ENCODE measurements around the gene UHRF2. TPM values are rescaled to one million over a fixed set of nuclear protein-coding genes. Genes with fewer than 3 reads are reported as not detected.

Gene UHRF2
- total RNA-seq, 1 experiment from 2014 or later: 39.0 TPM

GRCh38 chr9:6382681-6383080, 30.3 kb upstream of the UHRF2 start (continued):
- no peak for TF ChIP-seq E2F1 (CRISPR knock-in tag; IDR thresholded peaks at IDR 0.05)
- TF ChIP-seq PRDM15 (CRISPR knock-in tag; IDR thresholded peaks at IDR 0.05): no peak
- TF ChIP-seq ZSCAN18 (CRISPR knock-in tag; IDR thresholded peaks at IDR 0.05): no peak
- no peak for TF ChIP-seq GRHL2 (CRISPR knock-in tag; IDR thresholded peaks at IDR 0.05; ENCODE audit: insufficient replicate concordance, severe bottlenecking)
- no peak for TF ChIP-seq CREB1 (CRISPR knock-in tag; IDR thresholded peaks at IDR 0.05)
- no peak for TF ChIP-seq FOXK1 (CRISPR knock-in tag; IDR thresholded peaks at IDR 0.05)
- no peak for TF ChIP-seq ZNF416 (CRISPR knock-in tag; IDR thresholded peaks at IDR 0.05)
- no peak for TF ChIP-seq SP1 (CRISPR knock-in tag; conservative IDR thresholded peaks at IDR 0.05)
- no peak for TF ChIP-seq ZNF425 (CRISPR knock-in tag; conservative IDR thresholded peaks at IDR 0.05)
- TF ChIP-seq MLX (CRISPR knock-in tag; IDR thresholded peaks at IDR 0.05): no peak

GRCh38 chr9:6383551-6384225, 29.3 kb upstream of the UHRF2 start:
- POLR2A ChIA-PET: no interaction called here
- Mint-ChIP-seq H3K4me1 (peaks cover 8% of the 10 kb centered on the region), H3K9me3 (peaks cover 11% of the 10 kb centered on the region), H3K4me3 (no peak overlapping the region), H3K27ac (no peak overlapping the region), H3K27me3 (ENCODE audit: low read depth) (no peaks in the 10 kb centered on the region; the same call in none of the 2 replicates), H3K36me3 (no peaks in the 10 kb centered on the region)
- no peak for ATAC-seq
- CTCF ChIA-PET: no interaction called here
- TF ChIP-seq PRRX2 (CRISPR knock-in tag; IDR thresholded peaks at IDR 0.05) (no peak), NFATC4 (CRISPR knock-in tag; IDR thresholded peaks at IDR 0.05) (no peak), JUN (CRISPR knock-in tag; IDR thresholded peaks at IDR 0.05) (no peak), OVOL2 (CRISPR knock-in tag; IDR thresholded peaks at IDR 0.05; ENCODE audit: borderline replicate concordance) (no peak), SP1 (CRISPR knock-in tag; conservative IDR thresholded peaks at IDR 0.05) (no peak), TP53 (CRISPR knock-in tag; IDR thresholded peaks at IDR 0.05) (no peak), ZBTB21 (CRISPR knock-in tag; IDR thresholded peaks at IDR 0.05; ENCODE audit: borderline replicate concordance) (no peak)
- DNase-seq (ENCODE audit: low spot score): no peak
